ENCODE measurements around the gene PHOX2B.

PHOX2B gene

DNA sequence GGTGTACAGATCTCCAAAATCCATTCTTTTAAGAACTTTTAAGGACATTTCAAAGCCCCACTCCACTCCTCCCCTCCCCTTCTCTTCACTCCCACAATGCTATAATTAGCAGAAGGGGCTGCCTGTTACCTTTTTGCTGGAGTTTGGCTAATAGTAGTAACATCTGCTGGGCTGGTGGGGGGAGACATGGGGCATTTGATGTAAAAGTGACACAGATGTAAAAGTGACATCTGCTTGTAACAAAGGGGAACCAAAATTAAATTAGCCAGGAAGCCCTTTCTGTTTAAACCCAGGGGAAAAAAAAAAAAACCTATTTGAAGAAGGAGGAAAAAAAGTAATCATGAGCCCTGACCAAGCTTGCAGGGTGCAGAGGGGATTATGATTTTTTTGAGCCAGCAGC is 5.4 kb upstream of the PHOX2B start:
- Histone ChIP-seq H3K4me3 (replicated peaks; ENCODE audit: insufficient read depth, low read length) (no peak overlapping the region), H3K27ac (replicated peaks) (no peak overlapping the region), H3K27me3 (ENCODE audit: insufficient read depth, poor library complexity, severe bottlenecking) (peaks cover 50% of the 10 kb centered on the region)
- DNase-seq (ENCODE audit: low read depth in 1 of 2, low spot score in 1 of 2) = no peak
- TF ChIP-seq GABPA (IDR thresholded peaks at IDR 0.05; ENCODE audit: low read depth) = no peak
- no peak for TF ChIP-seq SPI1 (IDR thresholded peaks at IDR 0.05; ENCODE audit: borderline replicate concordance, low read depth)
- TF ChIP-seq, protein P1, sequence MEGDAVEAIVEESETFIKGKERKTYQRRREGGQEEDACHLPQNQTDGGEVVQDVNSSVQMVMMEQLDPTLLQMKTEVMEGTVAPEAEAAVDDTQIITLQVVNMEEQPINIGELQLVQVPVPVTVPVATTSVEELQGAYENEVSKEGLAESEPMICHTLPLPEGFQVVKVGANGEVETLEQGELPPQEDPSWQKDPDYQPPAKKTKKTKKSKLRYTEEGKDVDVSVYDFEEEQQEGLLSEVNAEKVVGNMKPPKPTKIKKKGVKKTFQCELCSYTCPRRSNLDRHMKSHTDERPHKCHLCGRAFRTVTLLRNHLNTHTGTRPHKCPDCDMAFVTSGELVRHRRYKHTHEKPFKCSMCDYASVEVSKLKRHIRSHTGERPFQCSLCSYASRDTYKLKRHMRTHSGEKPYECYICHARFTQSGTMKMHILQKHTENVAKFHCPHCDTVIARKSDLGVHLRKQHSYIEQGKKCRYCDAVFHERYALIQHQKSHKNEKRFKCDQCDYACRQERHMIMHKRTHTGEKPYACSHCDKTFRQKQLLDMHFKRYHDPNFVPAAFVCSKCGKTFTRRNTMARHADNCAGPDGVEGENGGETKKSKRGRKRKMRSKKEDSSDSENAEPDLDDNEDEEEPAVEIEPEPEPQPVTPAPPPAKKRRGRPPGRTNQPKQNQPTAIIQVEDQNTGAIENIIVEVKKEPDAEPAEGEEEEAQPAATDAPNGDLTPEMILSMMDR (IDR thresholded peaks at IDR 0.05; ENCODE audit: insufficient read depth, low read length) = no peak
- TF ChIP-seq, protein P2, sequence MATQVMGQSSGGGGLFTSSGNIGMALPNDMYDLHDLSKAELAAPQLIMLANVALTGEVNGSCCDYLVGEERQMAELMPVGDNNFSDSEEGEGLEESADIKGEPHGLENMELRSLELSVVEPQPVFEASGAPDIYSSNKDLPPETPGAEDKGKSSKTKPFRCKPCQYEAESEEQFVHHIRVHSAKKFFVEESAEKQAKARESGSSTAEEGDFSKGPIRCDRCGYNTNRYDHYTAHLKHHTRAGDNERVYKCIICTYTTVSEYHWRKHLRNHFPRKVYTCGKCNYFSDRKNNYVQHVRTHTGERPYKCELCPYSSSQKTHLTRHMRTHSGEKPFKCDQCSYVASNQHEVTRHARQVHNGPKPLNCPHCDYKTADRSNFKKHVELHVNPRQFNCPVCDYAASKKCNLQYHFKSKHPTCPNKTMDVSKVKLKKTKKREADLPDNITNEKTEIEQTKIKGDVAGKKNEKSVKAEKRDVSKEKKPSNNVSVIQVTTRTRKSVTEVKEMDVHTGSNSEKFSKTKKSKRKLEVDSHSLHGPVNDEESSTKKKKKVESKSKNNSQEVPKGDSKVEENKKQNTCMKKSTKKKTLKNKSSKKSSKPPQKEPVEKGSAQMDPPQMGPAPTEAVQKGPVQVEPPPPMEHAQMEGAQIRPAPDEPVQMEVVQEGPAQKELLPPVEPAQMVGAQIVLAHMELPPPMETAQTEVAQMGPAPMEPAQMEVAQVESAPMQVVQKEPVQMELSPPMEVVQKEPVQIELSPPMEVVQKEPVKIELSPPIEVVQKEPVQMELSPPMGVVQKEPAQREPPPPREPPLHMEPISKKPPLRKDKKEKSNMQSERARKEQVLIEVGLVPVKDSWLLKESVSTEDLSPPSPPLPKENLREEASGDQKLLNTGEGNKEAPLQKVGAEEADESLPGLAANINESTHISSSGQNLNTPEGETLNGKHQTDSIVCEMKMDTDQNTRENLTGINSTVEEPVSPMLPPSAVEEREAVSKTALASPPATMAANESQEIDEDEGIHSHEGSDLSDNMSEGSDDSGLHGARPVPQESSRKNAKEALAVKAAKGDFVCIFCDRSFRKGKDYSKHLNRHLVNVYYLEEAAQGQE (IDR thresholded peaks at IDR 0.05; ENCODE audit: insufficient replicate concordance, low read depth) = no peak
- no peak for TF ChIP-seq POLR2AphosphoS5 (IDR thresholded peaks at IDR 0.05; ENCODE audit: low read depth)

DNA sequence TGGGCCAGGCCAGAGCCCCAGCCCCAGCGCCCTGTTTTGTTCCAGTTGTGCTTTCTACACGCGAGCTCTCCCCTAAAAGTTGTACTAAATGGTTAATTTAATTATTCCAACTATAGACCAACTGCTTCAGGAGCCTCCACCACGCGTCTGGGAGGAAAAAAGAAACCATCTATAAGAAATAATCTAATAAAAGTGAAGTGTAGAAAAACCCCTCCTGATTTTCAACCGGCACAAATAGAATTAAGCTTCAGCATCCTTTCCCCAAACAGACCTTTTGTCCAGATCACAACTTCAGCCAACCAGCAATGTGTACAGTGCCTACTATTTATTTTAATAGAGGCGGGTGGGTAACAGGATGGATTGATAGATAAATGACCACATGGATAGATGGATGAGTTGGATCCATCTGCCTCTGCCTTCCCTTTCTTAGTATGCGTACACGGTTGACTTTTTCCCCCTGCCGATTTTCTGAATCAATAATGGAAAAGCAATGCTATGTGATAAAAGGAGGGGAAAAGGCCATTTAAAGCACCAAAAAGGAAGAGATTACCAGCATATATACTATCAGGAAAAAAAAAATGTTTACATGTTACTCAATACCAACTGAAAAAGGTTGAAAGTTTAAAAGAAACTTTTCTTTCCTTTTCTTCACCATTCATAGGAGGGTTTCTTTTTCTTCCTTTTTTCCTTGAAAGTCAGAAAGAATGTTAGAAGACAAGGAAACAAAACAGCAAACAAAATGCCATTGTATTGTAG is 3.7 kb upstream of the PHOX2B start:
- TF ChIP-seq, protein P1 (IDR thresholded peaks at IDR 0.05; ENCODE audit: insufficient read depth, low read length) = no peak
- no peak for TF ChIP-seq GABPA (IDR thresholded peaks at IDR 0.05; ENCODE audit: low read depth)
- no peak for TF ChIP-seq POLR2AphosphoS5 (IDR thresholded peaks at IDR 0.05; ENCODE audit: low read depth)
- no peak for TF ChIP-seq SPI1 (IDR thresholded peaks at IDR 0.05; ENCODE audit: borderline replicate concordance, low read depth)
- TF ChIP-seq, protein P2 (IDR thresholded peaks at IDR 0.05; ENCODE audit: insufficient replicate concordance, low read depth) = no peak
- Histone ChIP-seq H3K4me3 (replicated peaks; ENCODE audit: insufficient read depth, low read length) (no peak overlapping the region), H3K27me3 (ENCODE audit: insufficient read depth, poor library complexity, severe bottlenecking) (peaks cover 65% of the 10 kb centered on the region), H3K27ac (replicated peaks) (no peak overlapping the region)
- DNase-seq (ENCODE audit: low read depth in 1 of 2, low spot score in 1 of 2) = no peak

DNA sequence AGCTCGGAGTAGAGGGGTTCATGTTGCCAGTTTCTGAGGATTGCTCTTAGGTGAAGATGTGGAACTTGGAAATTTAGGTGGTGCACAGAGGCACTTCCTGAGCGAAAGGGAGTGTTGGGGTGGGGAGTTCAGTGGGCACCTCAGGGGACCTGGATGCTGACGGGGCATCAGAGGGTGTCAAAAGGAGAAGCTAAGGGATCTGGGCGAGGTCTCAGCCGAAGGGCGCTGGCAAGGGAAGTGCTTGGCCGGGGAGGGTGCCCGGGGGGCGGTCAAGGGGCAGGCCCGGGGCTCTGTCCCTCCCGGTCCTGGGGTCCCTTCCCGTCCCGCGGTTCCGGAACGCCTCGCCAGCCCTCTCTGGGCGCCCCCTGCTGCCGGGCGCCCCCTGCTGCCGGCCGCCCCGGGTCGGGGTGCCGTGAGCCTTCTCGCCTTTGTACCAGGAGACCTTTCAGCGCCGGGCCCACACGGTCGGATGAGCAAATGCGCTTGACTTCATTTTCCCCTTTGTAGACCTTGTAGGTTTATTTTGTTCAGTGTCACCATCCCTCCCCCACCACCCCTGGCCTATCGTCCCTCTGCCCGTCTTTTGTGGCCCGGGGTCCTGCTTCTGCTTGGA is 3.0 kb upstream of the PHOX2B start:
- TF ChIP-seq SPI1 (IDR thresholded peaks at IDR 0.05; ENCODE audit: borderline replicate concordance, low read depth) = no peak
- no peak for TF ChIP-seq POLR2AphosphoS5 (IDR thresholded peaks at IDR 0.05; ENCODE audit: low read depth)
- no peak for TF ChIP-seq GABPA (IDR thresholded peaks at IDR 0.05; ENCODE audit: low read depth)
- TF ChIP-seq, protein P2 (IDR thresholded peaks at IDR 0.05; ENCODE audit: insufficient replicate concordance, low read depth) = no peak
- TF ChIP-seq, protein P1 (IDR thresholded peaks at IDR 0.05; ENCODE audit: insufficient read depth, low read length) = no peak
- Histone ChIP-seq H3K4me3 (replicated peaks; ENCODE audit: insufficient read depth, low read length) (no peak overlapping the region), H3K27ac (replicated peaks) (no peak overlapping the region), H3K27me3 (ENCODE audit: insufficient read depth, poor library complexity, severe bottlenecking) (peaks cover 71% of the 10 kb centered on the region)
- no peak for DNase-seq (ENCODE audit: low read depth in 1 of 2, low spot score in 1 of 2)

All from HL-60 (cell line).